ENCODE measurements around the gene ADAT3.

DNA sequence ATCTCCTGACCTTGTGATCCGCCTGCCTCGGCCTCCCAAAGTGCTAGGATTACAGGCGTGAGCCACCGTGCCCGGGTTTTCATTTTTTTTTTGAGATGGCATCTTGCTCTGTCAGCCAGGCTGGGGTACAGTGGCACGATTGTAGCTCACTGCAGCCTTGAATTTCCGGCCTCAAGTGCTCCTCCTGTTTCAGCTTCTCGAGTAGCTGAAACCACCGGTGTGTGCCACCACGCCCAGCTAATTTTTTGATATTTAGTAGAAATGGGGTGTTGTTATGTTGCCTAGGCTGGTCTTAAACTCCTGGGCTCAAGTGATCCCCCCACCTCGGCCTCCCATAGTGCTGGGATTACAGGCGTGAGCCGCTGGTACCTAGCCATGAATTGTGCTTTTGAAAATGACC, 5.9 kb downstream of the ADAT3 start:
- TF ChIP-seq POLR2AphosphoS5 (IDR thresholded peaks at IDR 0.05; ENCODE audit: borderline replicate concordance, low read depth, low read length) (no peak), EZH2 (IDR thresholded peaks at IDR 0.05) (no peak)
